RWPE1 (cell line): ENCODE data around the gene HYKK.
"Not testable (repeated sequence)": the region's sequence is repeated elsewhere in the genome, so short reads cannot be mapped to it uniquely, and the experiment has no call there.

Experiments
- CTCF ChIA-PET: fragments of 350-600 bp; sonication (Branson Sonifier 250); formaldehyde crosslinking; extraction: SDS; loops from one replicate; lab custom pipeline; 2021; lab: Yijun Ruan, JAX
- POLR2A ChIA-PET: fragments of 400-600 bp; formaldehyde crosslinking; extraction: SDS; loops from one replicate; lab custom pipeline; 2020; ENCODE audit warnings: antibody characterized with exemption; ENCODE audit not compliant: low non-redundant PET; lab: Yijun Ruan, JAX
- DNase-seq: peaks from one replicate; pipeline ENCODE4 v3.0.0; 2012; ENCODE audit warnings: low spot score
- H3K27ac ChIP-seq: fragments of 450-650 bp; 2 replicates; pipeline ENCODE4 v1.5.1; 2017
- CTCF ChIP-seq: fragments of 450-650 bp; conservative IDR thresholded peaks from 2 replicates; pipeline ENCODE4 v1.5.1; 2017; ENCODE audit warnings: low read depth, mild to moderate bottlenecking

Gene HYKK

GRCh38 chr15:78542647-78543046, 35.3 kb downstream of the HYKK start:
- TF ChIP-seq CTCF, result no peak
- POLR2A ChIA-PET, result no interaction called here
- CTCF ChIA-PET, result interaction anchor here (0.6 kb wide), 1 partner anchor 74 kb away, joined by 4 read pairs; no protein-coding TSS in a partner anchor
- H3K27ac ChIP-seq, result no peak overlapping the region
- no peak for DNase-seq

GRCh38 chr15:78550194-78550593, 42.8 kb downstream of the HYKK start:
- TF ChIP-seq CTCF, result no peak
- DNase-seq, result no peak
- ChIA-PET CTCF (interaction anchor here (0.7 kb wide), 1 partner anchor 109 kb away, joined by 3 read pairs; no protein-coding TSS in a partner anchor), POLR2A (interaction anchor here (0.8 kb wide), 1 partner anchor 7 kb away, joined by 4 read pairs; no protein-coding TSS in a partner anchor)
- no peak overlapping the region for H3K27ac ChIP-seq

GRCh38 chr15:78550815-78551214, 43.4 kb downstream of the HYKK start:
- no peak for DNase-seq
- ChIA-PET POLR2A (no interaction called here), CTCF (interaction anchor here (0.7 kb wide), 1 partner anchor 108 kb away, joined by 3 read pairs; no protein-coding TSS in a partner anchor)
- no peak overlapping the region for H3K27ac ChIP-seq
- TF ChIP-seq CTCF, result no peak

GRCh38 chr15:78551902-78552301, 44.5 kb downstream of the HYKK start:
- no peak overlapping the region for H3K27ac ChIP-seq
- CTCF ChIA-PET, result interaction anchor here (0.7 kb wide), 1 partner anchor 33 kb away, joined by 3 read pairs; no protein-coding TSS in a partner anchor
- POLR2A ChIA-PET, result no interaction called here

GRCh38 chr15:78552597-78552996, 45.2 kb downstream of the HYKK start:
- TF ChIP-seq CTCF, result no peak
- POLR2A ChIA-PET, result no interaction called here
- H3K27ac ChIP-seq, result no peak overlapping the region
- CTCF ChIA-PET, result interaction anchor here (0.6 kb wide), 1 partner anchor 12 kb away, joined by 3 read pairs; no protein-coding TSS in a partner anchor
- no peak for DNase-seq

More at GRCh38 chr15:78551902-78552301, 44.5 kb downstream of the HYKK start:
- TF ChIP-seq CTCF, result no peak
- no peak for DNase-seq

- POLR2A ChIA-PET, result not testable (repeated sequence)
Observed at GRCh38 chr15:78560201-78560600, 52.8 kb downstream of the HYKK start.

GRCh38 chr15:78561490-78561889, 54.1 kb downstream of the HYKK start:
- no peak overlapping the region for H3K27ac ChIP-seq
- TF ChIP-seq CTCF, result no peak
- ChIA-PET CTCF (no interaction called here), POLR2A (no interaction called here)
- no peak for DNase-seq

More at GRCh38 chr15:78560201-78560600, 52.8 kb downstream of the HYKK start:
- CTCF ChIA-PET, result interaction anchor here (1.0 kb wide), 1 partner anchor 20 kb away, joined by 3 read pairs; the partner anchor contains the start of gene PSMA4
- not testable (repeated sequence) for H3K27ac ChIP-seq, DNase-seq
